HG03025 (cell line): ENCODE measurements around the gene CFAP299.

ENCODE experiments used
- ATAC-seq: cut with Tn5 transposase; IDR thresholded peaks from one replicate; pipeline ENCODE4 v1.9.1; 2021; ENCODE audit warnings: mild to moderate bottlenecking, moderate library complexity; ENCODE audit not compliant: unreplicated experiment, low FRiP score

The CFAP299 gene

DNA sequence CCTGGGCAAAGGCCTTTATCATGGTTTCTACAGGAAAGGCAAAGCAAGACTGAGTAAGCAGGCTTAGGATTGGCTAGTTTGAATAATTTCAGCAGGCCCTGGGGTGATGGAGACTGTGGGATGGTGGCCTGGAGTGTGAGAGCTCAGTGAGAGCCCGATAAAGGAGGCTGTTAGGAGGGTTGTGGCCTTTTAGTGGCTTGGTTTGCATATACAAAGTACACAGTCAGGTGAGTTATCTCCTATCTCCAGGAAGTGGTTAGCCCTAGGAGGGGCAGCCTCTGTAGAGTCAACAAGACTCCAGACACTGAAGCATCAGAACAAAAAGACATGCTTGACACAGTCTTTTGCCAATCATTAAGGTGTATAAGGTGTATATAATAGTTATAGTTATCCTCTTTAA lies 157.2 kb downstream of the CFAP299 start:
- no peak for ATAC-seq

DNA sequence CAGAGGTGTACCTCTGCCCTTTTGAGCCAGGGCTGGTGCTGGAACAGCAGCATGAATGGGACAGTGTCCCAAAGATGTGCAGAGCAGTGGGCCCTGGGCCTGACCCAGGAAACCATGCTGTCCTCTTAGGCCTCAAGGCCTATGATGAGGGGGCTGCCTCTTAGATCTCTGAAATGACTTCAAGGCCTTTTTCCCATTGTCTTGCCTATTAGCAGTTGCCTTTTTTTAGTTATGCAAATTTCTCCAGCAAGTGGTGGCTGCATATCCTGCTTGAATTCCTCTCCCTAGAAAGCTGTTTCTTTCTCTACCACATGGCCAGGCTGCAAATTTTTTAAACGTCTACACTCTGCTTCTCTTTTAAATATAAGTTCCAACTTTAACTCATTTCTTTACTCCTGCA lies 160.3 kb downstream of the CFAP299 start:
- ATAC-seq, result no peak

DNA sequence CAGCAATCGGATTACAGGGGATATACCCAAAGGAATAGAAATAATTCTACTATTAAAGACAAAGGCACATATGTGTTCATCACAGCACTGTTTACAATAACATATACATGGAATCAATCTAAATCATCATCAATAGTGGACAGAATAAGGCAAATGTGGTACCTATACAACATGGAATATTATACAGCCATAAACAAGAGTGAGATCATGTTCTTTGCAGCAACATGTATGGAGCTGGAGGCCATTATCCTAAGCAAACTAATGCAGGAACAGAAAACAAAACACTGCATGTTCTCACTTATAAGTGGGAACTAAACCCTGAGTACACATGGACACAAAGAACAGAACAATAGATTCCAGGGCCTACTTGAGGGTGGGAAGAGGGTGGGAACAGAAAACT lies 163.2 kb downstream of the CFAP299 start:
- ATAC-seq, result no peak

DNA sequence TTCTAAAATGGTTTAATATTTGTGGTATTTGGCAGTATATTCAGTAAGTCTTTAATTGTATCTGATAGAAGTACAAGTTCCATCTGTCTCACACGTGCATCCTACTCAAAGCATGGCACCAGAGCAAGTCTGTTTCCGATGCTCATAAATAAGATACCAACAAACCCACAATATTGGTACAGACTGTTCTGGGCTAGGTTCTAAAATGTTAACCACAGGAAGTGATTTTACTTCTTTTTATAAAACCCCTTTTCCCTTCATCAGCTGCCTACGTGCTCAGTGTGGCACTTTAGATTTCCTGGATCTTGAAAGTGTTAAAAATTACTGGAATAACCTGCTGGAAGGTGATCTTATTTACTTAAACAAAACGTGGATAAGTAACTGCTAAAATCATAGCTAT lies 165.1 kb downstream of the CFAP299 start:
- ATAC-seq, result no peak

DNA sequence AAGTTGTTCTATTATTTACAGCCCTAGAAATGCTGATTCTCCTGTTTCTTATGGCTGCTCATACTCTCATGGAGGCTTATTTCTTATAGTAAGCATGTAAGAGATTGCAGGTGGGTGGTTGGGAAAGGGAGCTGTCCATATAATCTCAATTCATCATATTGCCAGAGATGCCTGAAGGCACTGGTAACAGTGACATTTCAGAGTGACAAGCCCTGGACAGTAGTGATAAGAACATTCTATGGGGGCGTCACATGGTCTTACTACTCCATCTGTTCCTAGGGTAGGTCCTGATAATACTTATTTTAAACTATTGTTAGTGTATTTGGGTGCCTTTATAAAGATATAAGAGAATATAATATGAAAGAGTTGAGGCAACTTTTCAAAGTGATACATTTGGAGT lies 171.5 kb downstream of the CFAP299 start:
- no peak for ATAC-seq

DNA sequence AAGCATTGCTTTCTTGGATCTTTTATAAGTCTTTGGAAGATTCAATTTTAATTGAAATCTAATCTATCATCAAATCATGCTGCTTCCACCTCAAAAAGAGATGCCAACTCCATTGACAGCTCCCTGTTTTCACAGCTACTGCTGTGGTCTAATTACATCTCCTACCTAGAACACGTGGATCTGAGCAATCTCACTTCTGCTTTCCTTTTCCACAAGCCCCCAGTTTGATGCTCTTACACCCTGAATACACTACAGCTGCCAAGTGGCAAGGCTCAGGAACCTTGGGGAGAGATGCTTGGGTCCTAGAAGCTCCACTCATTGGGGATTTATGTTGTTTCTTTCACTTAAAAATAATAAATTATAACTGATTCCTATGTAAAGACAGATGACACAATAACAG lies 172.0 kb downstream of the CFAP299 start:
- ATAC-seq, result no peak

DNA sequence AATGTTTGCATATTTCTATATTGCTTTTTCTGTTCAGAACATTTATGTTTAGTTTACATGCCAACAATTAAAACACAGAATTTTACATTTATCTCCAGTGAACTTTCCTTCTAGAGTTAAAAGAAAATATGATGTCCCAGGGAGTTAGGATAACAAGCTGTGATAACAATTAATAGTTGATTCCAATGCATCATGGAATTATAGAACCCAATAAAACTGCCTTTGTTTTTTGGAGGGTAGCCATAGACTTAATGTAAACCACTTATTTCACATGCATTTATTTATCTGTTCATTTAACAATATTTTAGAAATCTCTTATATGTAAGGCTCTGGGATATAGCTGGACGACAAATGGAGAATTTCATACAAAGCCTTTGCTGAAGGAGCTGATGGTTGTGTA lies 180.0 kb downstream of the CFAP299 start:
- ATAC-seq, result no peak

DNA sequence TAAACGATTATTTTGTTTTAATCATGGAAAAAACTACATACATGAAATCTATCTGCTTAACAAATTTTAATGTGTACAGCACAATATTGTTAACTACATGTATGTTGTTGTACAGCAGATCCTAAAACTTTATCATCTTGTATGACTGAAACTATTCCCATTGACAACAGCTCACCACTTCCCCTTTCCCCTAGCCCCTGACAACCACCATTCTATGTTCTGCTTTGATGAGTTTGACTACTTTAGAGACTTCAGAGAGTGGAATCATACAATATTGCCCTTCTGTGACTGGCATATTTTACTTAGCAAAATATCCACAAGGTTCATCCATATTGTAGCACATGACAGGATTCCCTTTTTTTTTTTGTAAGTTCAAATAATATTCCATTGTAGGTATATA lies 185.9 kb downstream of the CFAP299 start:
- no peak for ATAC-seq

DNA sequence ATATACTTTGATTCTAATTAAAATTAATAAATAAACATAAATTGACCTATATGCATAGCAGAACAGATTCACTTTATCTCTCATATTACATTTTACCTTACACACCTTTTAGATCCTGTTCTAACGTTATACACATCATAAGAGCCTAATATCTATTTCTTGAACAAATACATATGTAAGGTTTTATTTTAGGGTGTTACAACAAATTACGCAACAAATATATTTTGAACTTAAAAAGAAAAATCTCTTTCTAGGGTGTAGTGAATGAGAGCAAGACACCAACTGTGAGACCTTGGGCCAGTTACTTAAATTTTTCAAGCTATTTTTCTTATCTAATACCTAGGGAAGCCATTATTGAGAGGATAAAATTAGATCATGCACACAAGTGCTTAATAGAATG lies 191.2 kb downstream of the CFAP299 start:
- no peak for ATAC-seq

DNA sequence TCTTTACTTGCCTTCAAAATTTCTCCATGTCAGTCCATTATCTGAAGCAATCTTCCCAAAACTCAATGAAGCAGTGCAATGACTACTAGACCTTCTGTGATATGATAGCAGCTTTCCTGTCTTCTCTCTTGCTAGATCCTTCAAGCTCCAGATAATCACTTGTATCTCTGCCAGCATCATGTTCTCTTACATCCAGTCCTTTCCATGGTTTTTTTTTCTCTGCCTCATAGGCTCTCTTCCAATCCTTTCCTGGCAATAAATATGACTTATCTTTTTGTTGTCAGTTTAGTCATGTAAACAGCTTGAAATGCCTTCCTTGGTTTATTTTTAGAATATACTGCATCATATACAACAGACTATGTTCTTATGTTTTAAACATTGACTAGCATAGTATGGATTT lies 193.5 kb downstream of the CFAP299 start:
- ATAC-seq, result no peak

DNA sequence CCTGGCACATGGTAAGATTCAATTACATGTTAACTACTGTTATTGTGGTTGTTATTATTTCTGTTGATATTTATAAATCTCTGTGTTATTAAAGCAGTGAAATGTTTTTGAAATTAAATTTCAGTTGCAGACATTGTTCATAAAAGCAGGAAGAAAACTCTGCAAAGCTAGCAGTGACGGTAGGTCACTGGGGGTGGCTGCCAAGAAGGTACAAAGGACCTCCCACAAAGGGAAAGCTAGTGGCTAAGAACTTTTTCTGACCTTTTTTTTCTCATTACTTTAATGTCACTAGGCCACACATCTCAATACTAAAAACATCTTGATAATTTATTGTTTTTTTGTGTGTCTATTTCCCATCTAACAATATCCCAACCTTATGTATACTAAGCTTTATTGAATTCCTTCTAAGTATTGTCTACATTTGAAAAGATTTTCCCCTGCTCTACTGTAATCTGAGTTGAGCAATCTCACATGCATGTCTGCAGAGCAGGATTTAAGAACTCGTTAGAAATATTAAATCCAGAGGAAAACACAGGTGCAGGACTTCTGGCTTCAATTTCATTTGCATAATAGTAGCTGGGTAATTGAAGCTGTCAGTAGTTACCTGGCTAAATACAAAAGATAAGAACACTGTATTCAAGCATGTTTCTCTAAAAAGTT lies 197.3 kb downstream of the CFAP299 start:
- no peak for ATAC-seq

DNA sequence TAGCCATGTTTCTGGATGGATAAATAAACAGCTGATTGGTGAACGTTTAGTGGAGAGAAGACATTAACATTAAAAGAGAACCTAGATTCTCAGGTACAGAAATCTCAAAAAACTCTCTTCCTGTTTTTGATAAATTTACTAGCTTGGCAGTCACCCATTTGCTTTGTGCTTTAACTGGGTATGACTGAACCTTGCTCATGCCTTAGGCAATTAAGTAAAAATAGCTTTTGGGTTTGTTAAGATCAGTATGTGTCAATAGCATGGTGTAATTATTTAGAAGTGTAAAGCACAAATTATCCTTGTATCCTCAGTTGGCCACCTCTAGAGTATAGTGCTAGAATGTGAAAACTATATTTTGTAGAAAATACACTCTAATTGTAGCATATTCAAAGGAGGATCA lies 200.0 kb downstream of the CFAP299 start:
- no peak for ATAC-seq

DNA sequence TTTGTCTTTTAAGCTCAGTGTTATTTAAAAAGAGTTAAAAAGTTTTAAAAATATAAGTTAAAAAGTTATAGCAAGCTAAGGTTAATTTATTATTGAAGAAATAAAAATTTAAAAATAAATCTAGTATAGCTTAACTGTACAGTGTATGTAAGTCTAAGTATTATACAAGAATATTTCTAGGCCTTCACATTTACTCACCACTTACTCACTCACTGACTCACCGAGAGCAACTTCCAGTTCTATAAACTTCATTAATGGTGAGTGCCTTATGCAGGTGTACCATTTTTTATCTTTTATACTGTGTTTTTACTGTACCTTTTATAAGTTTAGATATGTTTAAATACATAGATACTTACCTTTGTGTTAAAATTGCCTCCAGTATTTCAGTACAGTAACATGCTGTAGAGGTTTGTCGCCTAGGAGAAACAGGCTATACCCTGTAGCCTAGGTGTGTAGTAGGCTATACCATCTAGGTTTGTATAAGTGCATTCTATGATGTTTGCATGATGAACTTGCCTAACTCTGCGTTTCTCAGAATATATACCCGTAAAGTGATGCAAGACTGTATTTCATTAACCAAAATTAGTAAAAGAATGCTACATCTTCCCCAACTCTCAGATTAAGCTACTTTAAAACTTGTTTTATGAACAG lies 202.9 kb downstream of the CFAP299 start:
- no peak for ATAC-seq

DNA sequence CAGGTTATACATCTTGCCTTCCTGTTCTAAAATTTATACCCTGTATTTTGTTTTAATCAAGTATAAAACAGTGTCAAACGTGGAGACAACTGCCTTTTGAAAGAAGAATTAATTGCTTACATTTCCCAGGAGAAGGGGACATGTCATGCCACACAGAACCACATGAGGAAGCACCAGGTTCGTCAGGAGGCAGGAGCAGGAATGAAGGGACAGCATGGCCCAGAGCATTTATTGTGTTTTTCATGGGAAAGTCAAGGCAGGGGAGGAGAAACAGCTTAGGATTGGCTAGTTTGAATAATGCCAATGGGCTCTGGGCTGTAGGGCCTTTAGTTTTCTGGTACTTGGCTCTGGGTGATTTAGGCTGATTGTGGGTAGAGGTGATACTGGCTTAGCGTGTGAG lies 203.7 kb downstream of the CFAP299 start:
- no peak for ATAC-seq

DNA sequence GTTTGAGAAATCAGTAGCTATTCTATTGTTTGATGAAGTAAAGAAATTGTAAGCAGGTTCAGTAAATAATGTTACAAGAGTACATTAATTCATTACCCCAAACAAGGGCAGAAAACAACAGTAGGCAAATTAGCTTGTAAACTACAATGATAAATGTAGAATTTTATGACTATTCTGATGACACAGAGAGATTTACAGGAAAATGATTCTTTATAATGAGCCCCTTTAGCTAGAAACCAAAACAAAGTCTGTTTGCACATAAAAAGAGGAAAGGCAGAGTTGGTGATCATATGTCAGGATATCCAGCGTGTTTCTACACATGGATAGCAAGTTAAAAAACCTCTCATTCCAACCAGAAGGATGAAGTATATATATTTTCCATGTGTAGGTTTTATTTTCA lies 204.8 kb downstream of the CFAP299 start:
- ATAC-seq, result no peak

DNA sequence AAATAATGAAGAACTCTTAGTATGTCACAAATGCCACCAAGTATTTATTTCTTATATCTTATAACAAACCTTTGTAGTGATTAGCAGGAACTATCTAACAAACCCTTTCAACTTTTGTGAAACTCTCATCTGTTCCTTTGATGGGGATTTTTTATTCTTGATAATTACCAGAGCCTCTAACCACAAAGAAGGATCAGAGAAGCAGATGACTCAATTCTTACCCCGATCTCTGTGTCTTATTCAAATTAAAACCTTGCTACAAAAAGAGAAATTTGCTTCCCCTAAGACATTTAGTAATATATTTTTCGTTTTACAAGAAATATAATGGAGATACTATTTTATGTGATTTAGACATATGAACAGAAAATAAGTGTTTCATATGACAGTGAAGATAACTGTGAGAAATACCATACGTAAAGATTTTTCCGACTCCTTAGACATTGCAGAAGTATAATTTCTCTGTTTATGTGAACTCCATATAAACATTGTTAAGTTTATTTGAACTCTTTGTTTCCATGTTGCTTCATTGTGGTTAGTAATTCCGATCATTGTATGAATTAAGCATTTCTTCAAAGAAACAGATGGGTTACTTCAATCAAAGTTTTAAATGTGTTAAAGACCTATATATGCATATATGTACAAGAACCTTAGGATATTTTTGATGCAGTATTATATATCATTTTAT lies 205.4 kb downstream of the CFAP299 start:
- ATAC-seq, result peak; percentile 65

DNA sequence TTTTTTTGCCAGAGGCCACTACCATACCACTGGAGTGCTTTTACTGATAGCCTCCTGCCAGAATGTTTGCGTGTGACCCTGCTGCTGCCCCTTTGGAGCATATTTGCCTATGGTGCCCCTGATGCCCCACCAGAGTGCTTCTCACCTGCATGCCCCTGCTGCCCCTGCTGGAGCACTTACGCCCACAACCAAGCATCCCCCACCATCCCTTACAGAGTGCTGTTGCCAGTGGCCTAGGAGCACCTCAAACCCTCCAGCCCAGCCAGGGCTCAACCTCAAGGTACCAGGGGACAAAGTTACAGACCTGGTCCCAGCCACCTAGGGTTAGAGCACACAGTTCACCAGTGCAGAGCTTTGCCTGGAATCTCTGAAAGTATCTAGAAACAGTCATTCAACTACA lies 207.2 kb downstream of the CFAP299 start:
- ATAC-seq, result no peak

DNA sequence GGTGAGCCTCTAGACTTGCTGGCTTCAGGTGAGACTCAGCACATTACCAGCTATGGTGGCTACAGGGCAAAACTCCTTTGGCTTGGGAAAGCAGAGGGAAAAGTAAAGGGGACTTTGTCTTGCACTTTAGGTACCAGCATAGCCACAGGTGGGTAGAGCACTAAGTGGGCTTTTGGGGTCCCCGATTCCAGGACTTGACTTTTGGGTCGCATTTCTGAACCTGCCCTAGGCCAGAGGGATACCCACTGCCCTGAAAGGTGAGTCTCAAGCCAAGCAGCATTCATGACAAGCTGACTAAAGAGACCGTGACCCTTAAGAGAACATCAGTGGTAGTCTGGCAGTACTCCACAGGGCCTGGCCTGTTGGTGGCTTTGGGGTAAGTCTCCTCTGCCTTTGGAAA lies 224.8 kb downstream of the CFAP299 start:
- ATAC-seq, result no peak

DNA sequence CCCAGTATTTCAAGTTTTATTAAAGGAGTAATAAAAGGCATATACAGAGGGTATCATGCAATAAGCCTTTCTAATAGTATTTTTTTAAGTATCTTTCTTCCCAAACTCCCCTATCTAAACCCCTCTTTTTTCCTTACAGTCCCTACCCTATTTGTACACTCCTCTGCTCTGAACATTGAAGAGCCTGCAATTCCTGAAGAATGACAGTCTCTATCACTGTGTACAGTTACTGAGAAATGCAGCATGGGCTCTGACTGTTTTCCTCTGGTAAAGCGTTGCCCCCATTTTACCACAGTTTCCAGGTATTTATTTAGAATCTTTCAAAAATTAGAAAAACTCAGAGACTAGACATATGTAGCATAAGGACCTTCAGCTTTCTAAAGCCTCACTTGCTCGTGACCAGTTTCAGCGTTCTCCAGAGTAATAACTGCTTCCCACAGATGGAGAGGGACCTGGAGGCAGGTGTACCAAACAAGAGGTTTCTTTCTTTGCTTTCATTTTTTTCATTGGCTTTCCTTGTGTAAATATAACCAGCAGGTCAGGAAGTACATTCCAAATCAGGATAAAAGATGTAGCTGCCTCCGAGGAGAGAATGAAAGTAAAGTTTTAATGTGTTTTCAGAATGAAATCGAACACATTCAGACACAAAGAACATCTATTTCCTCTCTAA lies 230.8 kb downstream of the CFAP299 start:
- no peak for ATAC-seq

DNA sequence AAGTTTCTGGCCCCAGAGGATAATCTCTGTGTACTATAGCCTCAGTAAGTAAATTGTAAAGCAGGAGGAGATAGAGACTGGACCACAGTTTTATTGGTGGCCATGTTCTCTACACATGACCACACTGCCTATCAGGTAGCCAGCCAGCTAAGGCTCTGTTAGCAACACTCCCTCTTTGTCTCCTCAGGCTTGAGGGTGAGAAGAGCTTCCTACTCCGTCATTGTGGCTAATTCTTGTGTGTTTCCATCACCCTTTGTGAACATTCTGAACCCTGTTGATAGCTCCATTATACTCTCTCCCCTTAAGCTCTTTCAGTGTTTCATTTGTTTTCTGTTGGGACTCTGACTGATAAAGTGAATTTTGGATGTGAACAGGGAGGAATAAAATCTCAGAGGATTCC lies 233.4 kb downstream of the CFAP299 start:
- ATAC-seq, result no peak

DNA sequence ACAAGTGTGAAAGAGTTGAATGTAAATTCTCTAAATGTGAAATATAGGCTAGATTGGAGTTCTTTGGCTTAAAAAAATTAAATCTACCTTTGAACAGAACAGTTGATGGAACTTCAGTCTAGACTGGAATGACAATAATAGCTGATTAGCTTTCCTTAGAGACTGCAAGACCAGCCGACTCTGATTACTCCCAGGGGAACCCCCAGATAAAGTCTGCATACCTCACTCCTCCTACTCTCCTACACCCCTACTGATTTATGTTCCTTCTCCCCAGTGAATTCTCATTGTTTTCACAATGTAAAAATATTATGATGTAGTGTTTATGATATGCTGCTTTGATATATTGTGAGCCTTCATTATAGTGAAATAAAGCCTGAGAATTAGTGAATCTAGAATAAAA lies 241.3 kb downstream of the CFAP299 start:
- no peak for ATAC-seq

DNA sequence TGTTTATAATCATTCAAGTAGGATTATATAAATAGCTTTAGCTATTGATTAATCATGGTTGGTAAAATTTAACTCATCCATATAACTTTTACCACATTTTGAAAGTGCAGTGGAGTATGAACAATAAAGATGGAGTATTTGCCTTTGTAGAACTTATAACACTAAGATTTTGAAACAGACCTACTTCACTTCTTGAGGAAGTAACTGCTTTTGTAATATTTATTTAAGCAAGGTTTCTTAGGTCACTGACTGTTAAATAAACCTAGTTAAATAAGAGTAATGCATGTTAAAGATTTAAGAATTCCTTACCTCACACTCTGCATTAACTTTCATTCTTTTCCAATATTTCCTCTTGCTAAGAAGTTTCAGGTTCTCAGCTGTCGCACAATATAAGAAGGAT lies 242.5 kb downstream of the CFAP299 start:
- ATAC-seq, result no peak
